HG02870 (cell line): Measurements from ENCODE around the gene SREK1IP1.

Experiments
- ATAC-seq: cut with Tn5 transposase; IDR thresholded peaks from one replicate; pipeline ENCODE4 v1.9.1; 2021; ENCODE audit warnings: mild to moderate bottlenecking, moderate library complexity; ENCODE audit not compliant: unreplicated experiment

The SREK1IP1 gene

GRCh38 chr5:64768358-64769312, at the start of gene SREK1IP1, which contains the start of gene CWC27:
Gene SREK1IP1 (minus strand): TSS chr5:64768691. CDS start chr5:64768517, 174 bp downstream.
Gene CWC27 (plus strand): TSS chr5:64768930. CDS start chr5:64769147, 217 bp downstream.
- peak; percentile 95 for ATAC-seq

DNA sequence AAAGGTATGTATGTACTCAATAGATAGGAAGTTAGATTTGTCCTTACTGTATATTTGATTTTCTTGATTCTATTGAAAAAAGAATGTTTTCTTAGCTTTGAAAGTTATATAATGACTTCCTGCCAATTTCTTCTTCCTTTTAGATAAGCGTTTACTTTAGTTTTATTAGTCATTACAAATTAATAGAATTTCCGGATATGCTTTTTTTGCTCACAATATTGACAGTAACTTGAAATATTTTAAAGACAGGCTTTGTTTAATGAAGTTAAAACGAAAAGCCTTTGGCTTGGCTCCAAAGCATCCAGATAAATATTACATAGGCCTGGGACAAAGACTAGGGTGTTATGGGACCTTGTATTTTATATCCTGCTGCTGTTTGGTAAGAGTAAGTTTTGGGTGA, 49.8 kb upstream of the SREK1IP1 start:
- no peak for ATAC-seq

GRCh38 chr5:64814073-64814472, 45.6 kb upstream of the SREK1IP1 start:
- ATAC-seq = peak; percentile 98

DNA sequence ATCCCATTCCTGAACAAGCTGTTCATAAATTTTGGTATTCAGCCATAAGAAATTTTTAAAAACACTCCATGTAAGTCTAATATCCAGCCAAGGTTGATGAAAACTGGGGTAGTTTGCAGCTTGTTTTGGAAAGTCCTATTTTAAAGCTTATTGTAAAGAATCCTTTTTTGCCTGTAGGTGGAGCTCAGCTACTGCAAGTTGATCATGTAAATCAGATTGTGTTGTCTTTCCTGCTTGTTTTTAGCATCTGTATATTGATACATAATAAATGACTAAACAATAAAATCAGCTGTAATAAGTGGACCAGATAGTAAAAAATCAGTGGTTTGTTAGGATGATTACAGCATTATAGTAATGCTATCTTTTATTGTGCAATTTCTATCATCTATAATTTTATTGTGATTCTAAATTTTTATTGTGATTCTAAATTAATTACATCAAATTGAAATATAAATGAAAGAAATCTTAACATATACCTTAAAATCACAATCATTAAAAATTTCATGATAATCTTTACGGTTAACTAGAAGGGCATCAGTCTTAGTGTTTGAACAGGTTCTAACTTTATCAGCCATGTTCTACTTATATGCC, 42.7 kb upstream of the SREK1IP1 start:
- ATAC-seq = no peak

GRCh38 chr5:64807520-64807919, 39.0 kb upstream of the SREK1IP1 start:
- ATAC-seq = no peak

GRCh38 chr5:64806537-64806936, 38.0 kb upstream of the SREK1IP1 start:
- ATAC-seq = no peak

DNA sequence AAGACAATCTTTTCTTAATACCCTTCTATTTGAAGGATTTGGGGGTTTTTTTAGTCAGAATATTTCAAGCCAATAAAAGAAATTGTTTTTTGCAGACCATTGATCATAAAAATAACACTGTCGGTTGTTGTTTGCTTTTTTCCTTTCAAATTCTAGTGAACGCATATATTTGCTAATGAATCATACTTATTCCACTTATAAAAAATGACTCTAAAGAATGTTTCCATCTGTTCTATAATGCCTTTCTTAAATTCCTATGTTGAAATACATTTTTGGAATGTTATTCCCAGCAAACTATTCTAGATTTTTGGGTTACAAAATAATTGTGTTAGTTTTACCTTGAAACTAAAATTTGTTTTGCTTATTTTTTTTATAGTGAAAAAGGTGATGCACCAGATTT, 32.4 kb upstream of the SREK1IP1 start:
- no peak for ATAC-seq

- no peak for ATAC-seq
Measured at GRCh38 chr5:64796301-64796700, 27.8 kb upstream of the SREK1IP1 start.

- no peak for ATAC-seq
Measured at GRCh38 chr5:64794053-64794770, 25.7 kb upstream of the SREK1IP1 start.

GRCh38 chr5:64792469-64792868, 24.0 kb upstream of the SREK1IP1 start:
- ATAC-seq = no peak

DNA sequence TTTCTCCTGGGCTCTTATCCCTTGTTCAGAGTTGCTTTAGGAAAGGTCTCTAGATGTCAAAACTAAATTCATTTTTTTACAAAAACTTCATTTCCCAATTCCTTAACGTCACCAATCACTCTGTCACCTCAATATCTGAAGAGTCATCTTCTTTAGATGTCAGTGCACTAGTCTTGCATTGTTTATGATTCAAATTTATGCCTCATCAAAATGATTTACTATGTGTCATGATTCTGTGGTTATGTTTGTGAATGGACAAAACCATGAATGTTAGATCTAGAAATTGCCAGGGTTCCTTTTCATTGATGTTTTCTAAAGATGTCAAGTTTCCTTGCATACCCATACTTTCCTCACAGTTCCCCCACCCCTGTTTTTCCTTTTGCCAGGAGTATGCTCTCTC, 21.7 kb upstream of the SREK1IP1 start:
- ATAC-seq = no peak

- ATAC-seq = no peak
Measured at GRCh38 chr5:64789457-64789856, 21.0 kb upstream of the SREK1IP1 start.

GRCh38 chr5:64788156-64788555, 19.7 kb upstream of the SREK1IP1 start:
- ATAC-seq = no peak

DNA sequence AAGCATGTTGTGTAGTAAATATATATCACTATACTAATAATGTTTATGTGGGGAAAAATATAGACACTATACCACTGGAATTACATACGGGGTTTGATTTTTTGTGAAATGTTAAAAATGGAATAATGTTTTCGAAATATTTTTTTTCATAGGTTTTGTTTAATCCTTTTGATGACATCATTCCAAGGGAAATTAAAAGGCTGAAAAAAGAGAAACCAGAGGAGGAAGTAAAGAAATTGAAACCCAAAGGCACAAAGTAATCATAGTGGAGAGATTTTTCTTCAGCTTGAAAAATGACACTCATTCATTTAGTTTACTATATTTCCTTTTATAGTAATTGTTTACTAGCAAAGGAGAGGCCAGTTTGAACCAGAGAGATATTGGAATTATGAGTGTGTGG, 17.9 kb upstream of the SREK1IP1 start:
- ATAC-seq = no peak

GRCh38 chr5:64784451-64785025, 16.0 kb upstream of the SREK1IP1 start:
- ATAC-seq = peak; percentile 89

- ATAC-seq = no peak
Measured at GRCh38 chr5:64775291-64775690, 6.8 kb upstream of the SREK1IP1 start.

DNA sequence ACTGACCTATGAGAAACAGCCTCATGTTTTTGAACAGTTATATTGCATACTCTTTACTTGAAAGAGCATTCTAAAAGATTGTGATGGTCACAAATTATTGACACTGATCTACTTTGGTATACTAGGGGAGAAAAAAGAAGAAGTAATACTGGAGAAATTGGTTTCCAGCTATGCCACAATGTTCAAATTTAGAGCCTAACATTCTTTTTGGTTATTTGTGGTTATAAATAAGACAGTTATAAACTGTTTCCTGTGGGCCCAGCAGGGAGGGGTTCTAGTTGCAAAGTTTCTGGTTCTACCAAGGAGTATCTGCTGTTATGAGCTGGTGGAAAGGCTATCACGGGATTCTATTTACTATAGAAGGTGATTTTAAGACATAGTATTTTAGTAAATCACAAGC, 5.0 kb upstream of the SREK1IP1 start:
- ATAC-seq = peak; percentile 51

DNA sequence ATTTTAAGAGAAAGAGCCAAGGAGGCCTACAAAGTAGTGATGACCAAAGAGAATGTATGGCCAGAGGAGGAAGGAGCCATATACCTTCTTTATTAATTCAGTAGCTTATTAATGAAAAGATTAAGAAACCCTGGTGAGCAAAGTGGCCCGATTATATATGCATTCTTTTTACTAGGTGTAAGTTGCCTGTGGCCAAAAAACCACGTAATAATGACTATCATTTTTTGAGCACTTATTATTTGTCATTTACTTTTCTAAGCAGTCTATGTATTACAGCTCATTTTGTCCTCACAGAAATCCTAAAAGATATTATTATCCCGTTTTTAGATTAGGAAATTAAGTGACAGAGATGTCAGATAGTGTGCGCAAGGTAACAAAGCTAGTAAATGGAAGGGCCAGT, 3.2 kb upstream of the SREK1IP1 start:
- ATAC-seq = no peak

GRCh38 chr5:64769855-64770254, 1.4 kb upstream of the SREK1IP1 start:
- no peak for ATAC-seq

- peak; percentile 9 for ATAC-seq
Measured at GRCh38 chr5:64767959-64768357, 533 bp downstream of the SREK1IP1 start.

DNA sequence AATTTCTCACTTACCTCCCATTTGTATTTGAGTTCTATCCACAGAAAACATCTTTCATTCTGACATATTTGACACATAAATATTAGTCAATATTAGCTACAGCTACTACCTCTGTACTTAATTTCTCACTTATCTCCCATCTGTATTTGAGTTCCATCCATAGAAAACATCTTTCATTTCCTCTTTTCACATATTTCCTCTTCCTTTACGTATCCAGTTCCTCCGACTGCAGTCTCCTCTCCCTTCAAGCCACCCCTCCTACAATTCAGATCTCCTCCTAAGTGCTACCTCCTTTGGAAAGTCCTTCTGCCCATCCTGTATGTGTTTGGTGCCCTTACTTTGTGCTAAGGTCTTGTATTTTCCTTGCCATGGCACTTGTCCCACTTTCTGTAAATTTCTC, 1.6 kb downstream of the SREK1IP1 start:
- no peak for ATAC-seq
